HUES48 (cell line): ENCODE results near the gene NHS.

Source experiments
- H3K27ac ChIP-seq: one replicate; pipeline ENCODE4 v1.7.0; 2013; ENCODE audit warnings: low read depth, low read length, inconsistent platforms
- H3K27me3 ChIP-seq: 2 replicates; pipeline ENCODE4 v1.6.1; 2013; ENCODE audit warnings: mild to moderate bottlenecking, low read length; ENCODE audit not compliant: control insufficient read depth, insufficient read depth
- H3K36me3 ChIP-seq: 2 replicates; pipeline ENCODE4 v1.6.1; 2013; ENCODE audit warnings: low read length; ENCODE audit not compliant: control insufficient read depth, insufficient read depth
- H3K4me1 ChIP-seq: 2 replicates; pipeline ENCODE4 v1.6.1; 2013; ENCODE audit warnings: mild to moderate bottlenecking, low read length; ENCODE audit not compliant: control insufficient read depth, insufficient read depth
- H3K4me3 ChIP-seq: 2 replicates; pipeline ENCODE4 v1.5.1; 2013; ENCODE audit warnings: mild to moderate bottlenecking, low read depth, low read length
- H3K9ac ChIP-seq: 2 replicates; pipeline ENCODE4 v1.6.1; 2013; ENCODE audit warnings: mild to moderate bottlenecking, low read depth, low read length, moderate library complexity
- H3K9me3 ChIP-seq: 2 replicates; pipeline ENCODE4 v1.6.1; 2013; ENCODE audit warnings: low read length; ENCODE audit not compliant: control insufficient read depth, insufficient read depth

NHS gene

GRCh38 chrX:17465201-17465600, 90.2 kb downstream of the NHS start:
- H3K9me3 ChIP-seq: no peaks in the 10 kb centered on the region
- no peaks in the 10 kb centered on the region for H3K36me3 ChIP-seq
- H3K9ac ChIP-seq: no peak overlapping the region
- peaks cover 13% of the 10 kb centered on the region for H3K4me1 ChIP-seq
- H3K27ac ChIP-seq: no peak overlapping the region
- H3K4me3 ChIP-seq: no peak overlapping the region
- peaks cover 7% of the 10 kb centered on the region; the same call in 1 of the 2 replicates for H3K27me3 ChIP-seq

GRCh38 chrX:17465802-17466201, 90.8 kb downstream of the NHS start:
- Histone ChIP-seq H3K4me3 (no peak overlapping the region), H3K27ac (no peak overlapping the region), H3K27me3 (peaks cover 7% of the 10 kb centered on the region; the same call in 1 of the 2 replicates), H3K9ac (no peak overlapping the region), H3K9me3 (no peaks in the 10 kb centered on the region), H3K4me1 (peaks cover 13% of the 10 kb centered on the region), H3K36me3 (no peaks in the 10 kb centered on the region)

- Histone ChIP-seq H3K4me3 (no peak overlapping the region), H3K27ac (no peak overlapping the region), H3K4me1 (peaks cover 2% of the 10 kb centered on the region; the same call in 1 of the 2 replicates), H3K36me3 (no peaks in the 10 kb centered on the region), H3K9ac (no peak overlapping the region), H3K9me3 (no peaks in the 10 kb centered on the region), H3K27me3 (peaks cover 4% of the 10 kb centered on the region)
These were observed 95.1 kb downstream of the NHS start for GRCh38 chrX:17470136-17470535.

GRCh38 chrX:17471121-17471520, 96.1 kb downstream of the NHS start:
- Histone ChIP-seq H3K9me3 (no peaks in the 10 kb centered on the region), H3K27ac (no peak overlapping the region), H3K36me3 (no peaks in the 10 kb centered on the region), H3K27me3 (peaks cover 4% of the 10 kb centered on the region), H3K4me1 (peaks cover 2% of the 10 kb centered on the region; the same call in 1 of the 2 replicates), H3K4me3 (no peak overlapping the region), H3K9ac (no peak overlapping the region)

- no peak overlapping the region for H3K27ac ChIP-seq
- no peak overlapping the region for H3K9ac ChIP-seq
- peaks cover 4% of the 10 kb centered on the region for H3K27me3 ChIP-seq
- H3K9me3 ChIP-seq: no peaks in the 10 kb centered on the region
- H3K4me3 ChIP-seq: no peak overlapping the region
- peaks cover 2% of the 10 kb centered on the region; the same call in 1 of the 2 replicates for H3K4me1 ChIP-seq
- H3K36me3 ChIP-seq: no peaks in the 10 kb centered on the region
These were observed 96.9 kb downstream of the NHS start for GRCh38 chrX:17471861-17472260.

- H3K9me3 ChIP-seq: no peaks in the 10 kb centered on the region
- H3K36me3 ChIP-seq: no peaks in the 10 kb centered on the region
- no peak overlapping the region for H3K9ac ChIP-seq
- peaks cover 4% of the 10 kb centered on the region for H3K27me3 ChIP-seq
- no peak overlapping the region for H3K27ac ChIP-seq
- no peak overlapping the region for H3K4me3 ChIP-seq
- peaks cover 2% of the 10 kb centered on the region; the same call in 1 of the 2 replicates for H3K4me1 ChIP-seq
These were observed 97.4 kb downstream of the NHS start for GRCh38 chrX:17472424-17472823.

- Histone ChIP-seq H3K4me1 (peaks cover 2% of the 10 kb centered on the region; the same call in 1 of the 2 replicates), H3K27ac (no peak overlapping the region), H3K4me3 (no peak overlapping the region), H3K27me3 (peaks cover 4% of the 10 kb centered on the region), H3K9ac (no peak overlapping the region), H3K36me3 (no peaks in the 10 kb centered on the region), H3K9me3 (no peaks in the 10 kb centered on the region)
These were observed 98.0 kb downstream of the NHS start for GRCh38 chrX:17473021-17473420.

GRCh38 chrX:17474892-17475291, 99.9 kb downstream of the NHS start:
- H3K4me3 ChIP-seq: no peak overlapping the region
- no peaks in the 10 kb centered on the region for H3K36me3 ChIP-seq
- H3K27me3 ChIP-seq: no peaks in the 10 kb centered on the region; the same call in none of the 2 replicates
- H3K27ac ChIP-seq: no peak overlapping the region
- H3K9ac ChIP-seq: no peak overlapping the region
- H3K4me1 ChIP-seq: peaks cover 2% of the 10 kb centered on the region; the same call in 1 of the 2 replicates
- no peaks in the 10 kb centered on the region for H3K9me3 ChIP-seq

- Histone ChIP-seq H3K36me3 (no peaks in the 10 kb centered on the region), H3K27ac (no peak overlapping the region)
These were observed 100.6 kb downstream of the NHS start for GRCh38 chrX:17475449-17476217.

GRCh38 chrX:17476411-17476810, 101.4 kb downstream of the NHS start:
- Histone ChIP-seq H3K4me1 (peaks cover 2% of the 10 kb centered on the region; the same call in 1 of the 2 replicates), H3K4me3 (no peak overlapping the region), H3K27me3 (no peaks in the 10 kb centered on the region; the same call in none of the 2 replicates), H3K27ac (no peak overlapping the region), H3K9ac (no peak overlapping the region), H3K36me3 (no peaks in the 10 kb centered on the region), H3K9me3 (no peaks in the 10 kb centered on the region)

More at GRCh38 chrX:17475449-17476217, 100.6 kb downstream of the NHS start:
- Histone ChIP-seq H3K27me3 (no peaks in the 10 kb centered on the region; the same call in none of the 2 replicates), H3K4me3 (no peak overlapping the region), H3K4me1 (peaks cover 2% of the 10 kb centered on the region; the same call in 1 of the 2 replicates), H3K9ac (no peak overlapping the region), H3K9me3 (no peaks in the 10 kb centered on the region)

- Histone ChIP-seq H3K36me3 (no peaks in the 10 kb centered on the region), H3K4me1 (peaks cover 16% of the 10 kb centered on the region), H3K4me3 (no peak overlapping the region), H3K9ac (no peak overlapping the region), H3K9me3 (no peaks in the 10 kb centered on the region), H3K27ac (no peak overlapping the region), H3K27me3 (peaks cover 20% of the 10 kb centered on the region)
These were observed 106.1 kb downstream of the NHS start for GRCh38 chrX:17481086-17481485.
